HG02981 (cell line): ENCODE data around the gene ERFE.

Source experiments
- ATAC-seq: cut with Tn5 transposase; IDR thresholded peaks from one replicate; pipeline ENCODE4 v1.9.1; 2021; ENCODE audit warnings: mild to moderate bottlenecking, moderate library complexity; ENCODE audit not compliant: unreplicated experiment

ERFE gene

DNA sequence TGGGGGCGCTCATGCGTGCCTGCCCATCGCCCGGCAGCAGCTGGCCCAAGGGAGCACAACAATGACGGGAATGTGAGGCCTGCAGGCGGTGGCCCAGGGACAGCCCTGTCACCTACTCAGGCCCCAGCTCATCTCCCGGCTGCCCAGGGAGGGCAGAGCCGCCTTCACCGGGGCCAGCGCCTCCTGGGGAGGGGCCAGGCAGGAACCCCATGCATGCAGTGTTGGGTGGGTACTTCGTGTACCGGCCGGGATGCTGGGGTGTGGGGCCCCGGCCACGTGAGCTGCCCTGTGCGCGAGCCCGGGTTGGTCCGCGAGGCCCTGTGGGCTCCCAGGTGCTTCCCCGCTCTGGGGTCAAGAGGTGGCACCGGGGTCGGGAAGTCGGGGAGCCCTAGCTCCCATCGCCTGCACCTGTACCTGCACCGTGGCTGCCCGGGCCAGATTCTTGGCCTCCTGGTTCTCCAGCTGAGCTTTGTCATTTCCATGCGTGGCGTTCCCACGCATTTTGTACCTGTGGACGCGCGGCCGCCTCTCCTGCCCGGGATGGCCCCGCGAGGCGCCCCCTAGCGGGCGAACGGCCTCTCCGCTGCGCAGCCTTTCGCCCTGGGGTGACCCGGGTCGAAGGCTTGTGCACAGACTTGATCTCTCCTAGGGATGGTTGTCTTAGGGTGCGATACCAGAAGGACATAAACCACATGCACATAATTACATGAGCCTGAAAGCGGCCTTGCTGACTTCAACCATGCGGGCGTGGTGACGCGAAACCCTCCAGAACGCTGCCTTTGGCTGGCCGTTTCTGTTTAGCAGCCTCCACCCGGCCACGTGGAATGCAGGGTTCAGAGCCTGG lies 19.4 kb upstream of the ERFE start:
- no peak for ATAC-seq

DNA sequence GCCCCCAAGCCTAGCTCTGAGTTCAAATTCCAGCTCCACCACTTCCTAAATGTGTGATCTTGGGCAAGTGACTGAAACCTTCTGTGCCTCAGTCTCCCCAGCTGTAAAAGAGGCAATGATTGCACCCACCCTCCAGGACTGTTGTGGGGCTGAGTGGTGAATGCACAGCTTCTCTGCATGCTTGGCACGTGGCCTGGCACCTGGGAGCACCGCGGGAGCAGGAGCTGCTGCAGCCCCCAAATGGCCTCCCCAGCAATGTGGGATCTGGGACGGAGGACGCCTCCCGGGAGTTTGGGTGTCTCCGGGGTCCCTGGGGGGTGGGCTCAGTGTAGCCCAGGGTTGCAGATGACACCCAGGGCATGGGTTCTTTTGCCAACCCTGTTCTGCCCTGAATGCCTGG lies 18.7 kb upstream of the ERFE start:
- ATAC-seq, result no peak

DNA sequence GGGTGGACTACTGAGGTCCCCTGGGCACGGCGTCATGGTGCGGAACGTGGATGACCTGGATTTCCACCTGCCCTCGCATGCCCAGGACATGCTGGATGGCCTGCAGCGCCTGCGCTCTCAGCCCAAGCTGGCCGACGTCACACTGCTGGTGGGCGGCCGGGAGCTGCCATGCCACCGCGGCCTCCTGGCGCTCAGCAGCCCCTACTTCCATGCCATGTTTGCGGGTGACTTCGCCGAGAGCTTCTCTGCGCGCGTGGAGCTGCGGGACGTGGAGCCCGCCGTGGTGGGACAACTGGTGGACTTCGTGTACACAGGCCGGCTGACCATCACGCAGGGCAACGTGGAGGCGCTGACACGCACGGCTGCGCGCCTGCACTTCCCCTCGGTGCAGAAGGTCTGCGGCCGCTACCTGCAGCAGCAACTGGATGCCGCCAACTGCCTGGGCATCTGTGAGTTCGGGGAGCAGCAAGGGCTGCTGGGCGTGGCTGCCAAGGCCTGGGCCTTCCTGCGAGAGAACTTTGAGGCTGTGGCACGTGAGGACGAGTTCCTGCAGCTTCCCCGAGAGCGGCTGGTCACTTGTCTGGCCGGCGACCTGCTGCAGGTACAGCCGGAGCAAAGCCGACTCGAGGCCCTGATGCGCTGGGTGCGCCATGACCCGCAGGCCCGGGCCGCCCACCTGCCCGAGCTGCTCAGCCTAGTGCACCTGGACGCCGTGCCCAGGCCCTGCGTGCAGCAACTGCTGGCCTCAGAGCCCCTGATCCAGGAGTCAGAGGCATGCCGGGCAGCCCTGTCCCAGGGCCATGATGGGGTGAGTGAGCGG lies 17.8 kb upstream of the ERFE start:
- ATAC-seq, result no peak

DNA sequence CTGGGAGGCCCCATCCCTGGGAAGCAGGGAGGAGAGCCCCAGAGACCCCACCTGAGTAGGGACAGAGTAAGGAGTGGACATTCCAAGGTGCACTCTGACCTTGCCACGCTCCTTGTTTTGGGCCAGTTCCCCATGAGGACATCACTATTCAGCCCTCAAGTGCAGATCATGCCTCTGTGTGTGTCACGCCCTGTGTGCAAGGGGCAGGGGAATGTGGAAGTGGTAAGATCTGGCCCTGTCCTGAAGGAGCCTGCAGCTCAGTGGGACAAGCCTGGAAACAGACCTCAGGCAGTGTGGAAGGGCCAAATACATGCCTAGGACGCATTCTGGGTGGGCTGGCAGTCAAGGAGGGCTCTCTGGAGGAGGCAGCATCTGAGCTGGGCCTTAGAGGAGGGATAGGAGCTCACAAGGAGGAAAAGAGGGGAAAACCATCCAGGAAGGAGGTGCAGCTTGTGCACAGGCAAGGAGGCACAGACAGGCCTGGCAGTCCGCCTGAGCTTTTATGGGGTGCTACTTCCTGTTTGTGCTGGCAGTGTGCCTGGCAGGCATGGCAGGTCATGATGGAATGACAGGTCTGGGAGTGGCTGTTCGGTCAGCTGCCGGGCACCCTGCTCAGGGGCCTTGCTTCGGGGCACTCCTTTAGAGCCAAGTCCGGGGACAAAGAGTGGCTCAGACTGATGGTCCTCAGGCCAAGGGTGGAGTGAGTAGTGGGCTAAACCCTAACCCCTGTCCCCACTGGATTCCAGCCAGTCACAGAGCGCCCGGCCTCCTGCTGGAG lies 17.0 kb upstream of the ERFE start:
- ATAC-seq, result no peak

DNA sequence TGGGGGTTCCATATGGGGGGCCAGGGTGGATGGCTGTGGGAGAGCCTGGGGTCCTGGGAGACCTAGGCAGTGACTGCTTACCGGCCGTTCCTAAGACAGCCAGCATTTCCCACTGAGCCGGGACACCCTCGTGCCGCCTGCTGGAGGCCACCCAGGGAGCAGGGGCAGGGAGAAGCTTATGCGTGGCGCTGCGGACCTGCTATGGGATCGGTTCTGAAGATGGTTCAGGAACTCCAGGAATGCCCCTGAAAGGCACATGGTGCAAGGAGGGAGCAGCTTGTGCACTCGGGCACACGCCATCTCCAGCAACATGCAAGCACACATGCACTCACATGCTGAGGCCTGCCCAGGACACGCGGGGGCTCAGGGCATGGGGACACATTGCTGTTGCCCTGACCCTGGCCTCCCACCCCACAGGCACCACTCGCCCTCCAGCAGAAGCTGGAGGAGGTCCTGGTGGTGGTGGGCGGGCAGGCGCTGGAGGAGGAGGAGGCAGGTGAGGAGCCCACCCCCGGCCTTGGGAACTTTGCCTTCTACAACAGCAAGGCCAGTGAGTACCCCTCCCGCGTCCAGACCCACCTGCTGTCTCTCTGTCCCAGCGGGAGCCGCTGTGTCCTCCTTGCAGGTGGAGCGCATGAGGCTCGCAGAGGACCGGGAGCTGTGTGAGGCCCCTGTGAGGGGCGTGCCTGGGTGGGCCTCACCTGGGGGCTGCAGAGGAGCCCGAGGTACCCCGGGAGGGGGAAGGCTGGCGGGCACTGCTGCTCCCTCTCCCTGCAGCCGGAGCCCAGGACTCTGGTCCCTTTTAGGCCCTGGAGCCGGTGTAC lies 16.2 kb upstream of the ERFE start:
- no peak for ATAC-seq

DNA sequence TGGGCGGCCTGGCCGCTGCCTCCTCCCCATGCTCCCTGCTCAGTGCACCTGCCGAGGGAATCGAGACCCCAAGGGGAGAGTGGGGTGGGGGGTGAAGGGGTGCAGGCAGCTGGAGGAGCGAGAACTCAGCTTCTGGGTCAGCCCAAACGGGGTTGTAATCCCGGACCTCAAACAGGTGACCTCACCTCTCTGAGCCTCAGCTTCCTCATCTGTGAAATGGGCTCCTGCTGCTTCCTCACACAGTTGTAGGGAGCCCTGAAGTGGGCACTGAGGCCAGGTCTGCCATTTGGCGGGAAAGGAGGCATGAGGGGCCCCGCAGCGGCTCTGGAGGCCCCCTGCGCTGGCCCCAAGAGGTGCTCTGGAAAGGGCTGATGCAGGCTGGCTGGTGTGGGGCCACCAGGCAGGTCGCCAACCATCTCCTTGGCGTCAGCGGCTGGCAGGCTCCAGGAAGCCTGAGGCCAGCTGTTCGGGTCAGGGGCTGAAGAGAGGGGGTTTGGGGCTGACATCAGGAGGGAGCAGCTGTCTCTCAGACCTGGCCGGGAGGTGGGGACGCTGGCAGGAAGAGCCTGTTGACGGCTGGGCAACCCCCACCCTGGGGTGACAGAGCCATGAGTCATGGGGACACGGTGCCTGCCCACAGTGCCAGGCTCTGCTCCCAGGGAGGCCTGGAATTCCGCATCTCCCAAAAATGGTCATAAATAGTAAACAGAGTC lies 15.4 kb upstream of the ERFE start:
- ATAC-seq, result no peak

DNA sequence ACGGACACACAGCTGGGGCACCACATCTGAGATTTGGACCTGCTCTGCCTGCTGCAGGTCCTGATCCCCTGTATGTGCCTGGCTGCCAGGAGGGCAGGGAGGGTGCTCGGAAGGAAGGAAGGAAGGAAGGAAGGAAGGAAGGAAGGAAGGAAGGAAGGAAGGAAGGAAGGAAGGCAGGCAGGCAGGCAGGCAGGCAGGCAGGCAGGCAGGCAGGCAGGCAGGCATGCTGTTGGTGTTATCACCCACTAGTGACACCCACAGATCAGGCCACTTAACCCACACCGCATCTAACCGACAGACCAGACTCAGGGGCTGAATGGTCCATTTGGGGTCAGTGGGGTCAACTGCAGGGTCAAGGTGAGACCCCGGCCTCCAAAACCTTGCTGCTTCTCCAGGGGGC lies 14.5 kb upstream of the ERFE start:
- no peak for ATAC-seq

DNA sequence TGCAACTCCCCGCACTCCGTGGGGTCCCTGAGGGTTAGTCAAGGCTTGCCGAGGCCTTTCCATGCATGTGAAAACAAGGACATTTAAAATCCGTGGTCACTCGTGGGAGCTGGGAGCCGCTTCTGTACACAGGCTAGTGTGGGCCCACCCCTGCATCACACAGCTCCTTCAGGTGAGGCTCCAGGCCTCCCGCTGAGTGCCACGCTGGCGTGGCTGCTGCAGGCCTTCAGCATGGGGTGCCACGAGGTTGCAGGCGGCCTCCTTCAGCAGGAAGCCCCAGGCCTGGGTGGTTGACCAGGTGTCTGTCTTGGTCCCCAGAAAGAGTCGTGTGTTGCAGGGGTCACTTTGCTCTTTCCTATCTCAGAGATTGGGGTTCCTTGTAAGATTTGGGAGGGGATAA lies 13.7 kb upstream of the ERFE start:
- ATAC-seq, result no peak

DNA sequence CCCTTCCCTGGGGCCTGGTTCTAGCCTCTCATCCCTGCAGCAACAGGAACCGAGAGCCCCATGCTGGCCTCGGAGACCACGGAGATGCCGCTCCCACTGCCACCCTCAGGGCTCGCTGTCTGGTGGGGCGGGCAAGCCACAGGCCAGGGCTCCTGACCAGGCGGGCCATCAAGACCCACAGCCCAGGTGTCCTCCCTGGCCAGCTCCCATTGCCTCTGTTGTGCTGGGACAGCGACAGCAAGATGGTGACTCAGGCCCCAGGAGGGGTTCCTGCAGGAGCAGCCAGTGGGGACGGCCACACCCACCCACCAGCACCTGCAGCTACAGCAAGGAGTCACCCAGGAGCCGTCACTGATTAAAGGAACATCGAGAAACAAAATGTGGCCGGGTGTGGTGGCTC lies 12.9 kb upstream of the ERFE start:
- no peak for ATAC-seq

DNA sequence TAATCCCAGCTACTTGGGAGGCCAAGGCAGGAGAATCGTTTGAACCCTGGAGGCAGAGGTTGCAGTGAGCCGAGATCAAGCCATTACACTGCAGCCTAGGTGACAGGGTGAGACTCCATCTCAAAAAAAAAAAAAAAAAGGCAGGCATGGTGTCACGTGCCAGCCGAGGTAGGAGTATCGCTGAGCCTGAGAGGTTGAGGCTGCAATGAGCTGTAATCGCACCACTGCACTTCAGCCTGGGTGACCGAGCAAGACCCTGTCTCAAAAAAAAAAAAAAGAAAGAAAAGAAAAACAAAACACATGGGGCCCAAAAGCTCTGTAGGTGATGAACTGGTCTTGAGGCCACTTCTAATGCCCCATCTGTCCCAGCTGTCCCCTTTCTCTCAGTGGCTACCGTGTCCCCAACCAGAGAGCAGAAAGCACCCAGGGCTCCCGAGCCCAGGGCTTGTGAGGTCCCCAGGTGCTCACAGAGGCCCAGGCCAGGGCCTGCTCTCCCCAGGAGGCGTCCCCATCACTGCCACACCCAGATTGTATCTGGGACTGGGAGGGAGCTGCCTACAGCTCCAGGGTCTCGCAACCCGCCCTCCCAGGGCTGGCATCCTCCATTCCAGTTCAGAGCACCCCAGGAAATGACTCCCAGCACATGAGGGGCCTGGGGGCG lies 11.8 kb upstream of the ERFE start:
- ATAC-seq, result no peak

DNA sequence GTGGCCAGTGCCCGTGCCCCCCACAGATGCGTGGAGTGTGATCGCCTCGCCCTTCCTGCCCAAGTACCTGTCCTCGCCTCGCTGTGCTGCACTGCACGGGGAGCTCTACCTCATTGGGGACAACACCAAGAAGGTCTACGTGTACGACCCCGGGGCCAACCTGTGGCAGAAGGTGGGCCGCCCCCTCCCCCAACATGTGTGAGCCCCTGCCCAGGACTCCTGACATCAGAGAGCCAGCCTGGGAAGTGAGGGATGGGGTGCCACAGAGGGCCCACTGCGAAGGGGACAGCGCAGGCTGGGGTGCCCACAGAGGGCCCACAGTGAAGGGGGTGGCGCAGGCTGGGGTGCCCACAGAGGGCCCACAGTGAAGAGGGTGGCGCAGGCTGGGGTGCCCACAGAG lies 9.8 kb upstream of the ERFE start:
- ATAC-seq, result no peak

DNA sequence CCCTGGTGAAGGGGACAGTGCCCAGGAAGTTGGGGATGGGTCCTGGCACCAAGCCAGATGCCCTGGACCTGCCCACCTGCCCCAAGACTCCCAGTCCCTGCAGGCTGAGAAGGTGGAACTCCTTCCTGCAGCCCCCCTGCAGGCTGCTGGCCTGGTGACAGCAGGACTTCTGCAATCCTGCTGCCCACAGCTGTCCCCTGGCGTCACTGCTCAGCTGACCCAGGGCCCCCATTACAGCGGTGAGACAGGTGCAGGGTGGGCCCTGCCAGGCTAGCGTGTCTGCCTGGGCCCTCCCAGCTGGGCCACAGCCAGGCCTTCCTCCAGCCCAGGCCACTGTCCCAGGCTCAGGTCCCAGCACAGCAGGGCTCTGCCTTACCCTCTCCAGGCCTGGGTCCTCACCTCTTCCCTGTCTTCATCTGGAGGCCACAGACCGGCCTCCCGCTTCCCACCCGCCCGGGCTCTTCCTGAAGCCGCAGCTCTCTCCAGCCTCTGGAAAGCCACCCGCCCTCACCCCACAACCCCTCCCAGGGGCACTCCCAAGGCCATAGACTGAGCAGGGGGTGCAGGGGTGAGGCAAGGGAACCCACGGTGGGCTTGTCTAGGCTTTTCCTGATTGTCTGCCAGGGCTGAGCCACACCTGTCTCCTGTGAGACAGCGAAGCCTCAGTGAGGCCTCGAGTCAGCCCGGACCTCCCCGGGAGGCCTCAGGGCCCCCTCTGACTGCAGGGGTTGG lies 8.8 kb upstream of the ERFE start:
- no peak for ATAC-seq

DNA sequence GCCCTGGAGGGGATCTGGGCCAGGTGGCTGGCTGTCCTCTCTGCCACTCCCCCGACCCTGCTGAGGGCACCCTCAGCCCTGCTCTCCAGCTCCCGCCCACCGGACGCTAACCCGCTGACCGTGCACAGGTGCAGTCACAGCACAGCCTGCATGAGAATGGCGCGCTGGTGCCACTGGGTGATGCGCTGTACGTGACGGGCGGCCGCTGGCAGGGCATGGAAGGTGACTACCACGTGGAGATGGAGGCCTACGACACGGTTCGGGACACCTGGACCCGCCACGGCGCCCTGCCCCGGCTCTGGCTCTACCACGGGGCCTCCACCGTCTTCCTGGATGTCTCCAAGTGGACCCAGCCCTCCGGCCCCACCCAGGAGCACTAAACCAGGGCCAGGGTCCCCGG lies 8.1 kb upstream of the ERFE start:
- no peak for ATAC-seq

DNA sequence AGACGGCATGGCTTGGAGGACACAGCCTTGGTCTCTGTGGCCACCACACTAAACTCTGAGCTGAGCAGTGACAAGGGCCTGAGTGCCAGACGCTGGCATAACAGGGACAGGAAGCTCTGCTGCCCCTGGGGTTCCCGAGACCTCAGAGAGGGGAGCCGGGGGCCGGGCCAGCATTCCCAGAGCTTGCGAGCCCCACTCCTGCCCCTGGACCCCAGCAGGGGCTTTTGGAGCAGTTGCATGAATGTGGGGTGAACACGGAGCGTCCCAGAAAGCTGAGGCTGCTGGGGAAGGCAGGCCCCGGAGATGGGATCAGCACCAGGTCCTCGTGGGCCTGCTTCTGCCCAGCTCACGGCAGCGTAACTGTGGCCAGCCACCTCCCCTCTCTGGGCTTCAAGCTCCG lies 7.6 kb upstream of the ERFE start:
- no peak for ATAC-seq

DNA sequence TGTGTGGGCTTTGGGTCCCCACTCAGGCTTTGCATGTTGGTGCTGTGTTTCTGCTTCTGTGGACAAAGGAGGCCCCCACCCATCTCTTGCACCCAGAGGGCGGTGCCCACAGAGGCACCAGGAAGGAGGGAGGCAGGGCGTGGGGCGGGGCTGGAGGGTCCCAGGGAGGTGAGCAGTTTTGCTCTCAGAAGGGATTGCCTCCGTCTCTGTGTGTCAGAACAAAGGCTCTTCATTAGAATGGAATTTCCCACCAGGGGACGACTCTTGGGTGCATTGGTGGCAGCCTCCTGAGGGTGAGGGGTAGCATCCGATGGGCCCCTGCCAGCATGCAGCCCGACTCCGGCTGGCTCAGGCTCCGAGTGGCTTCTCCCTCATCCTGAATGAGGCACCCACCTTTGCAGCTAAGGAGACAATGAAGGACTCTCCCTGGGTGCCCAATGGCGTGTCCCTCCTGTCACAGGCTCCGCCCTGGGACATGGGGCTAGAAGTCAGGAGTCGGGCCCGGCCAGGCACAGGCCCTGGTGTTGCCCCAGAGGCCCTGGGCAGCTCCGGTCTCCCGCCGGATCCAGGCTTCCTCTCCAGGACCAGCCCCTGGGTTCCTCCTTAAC lies 7.0 kb upstream of the ERFE start:
- ATAC-seq, result no peak

DNA sequence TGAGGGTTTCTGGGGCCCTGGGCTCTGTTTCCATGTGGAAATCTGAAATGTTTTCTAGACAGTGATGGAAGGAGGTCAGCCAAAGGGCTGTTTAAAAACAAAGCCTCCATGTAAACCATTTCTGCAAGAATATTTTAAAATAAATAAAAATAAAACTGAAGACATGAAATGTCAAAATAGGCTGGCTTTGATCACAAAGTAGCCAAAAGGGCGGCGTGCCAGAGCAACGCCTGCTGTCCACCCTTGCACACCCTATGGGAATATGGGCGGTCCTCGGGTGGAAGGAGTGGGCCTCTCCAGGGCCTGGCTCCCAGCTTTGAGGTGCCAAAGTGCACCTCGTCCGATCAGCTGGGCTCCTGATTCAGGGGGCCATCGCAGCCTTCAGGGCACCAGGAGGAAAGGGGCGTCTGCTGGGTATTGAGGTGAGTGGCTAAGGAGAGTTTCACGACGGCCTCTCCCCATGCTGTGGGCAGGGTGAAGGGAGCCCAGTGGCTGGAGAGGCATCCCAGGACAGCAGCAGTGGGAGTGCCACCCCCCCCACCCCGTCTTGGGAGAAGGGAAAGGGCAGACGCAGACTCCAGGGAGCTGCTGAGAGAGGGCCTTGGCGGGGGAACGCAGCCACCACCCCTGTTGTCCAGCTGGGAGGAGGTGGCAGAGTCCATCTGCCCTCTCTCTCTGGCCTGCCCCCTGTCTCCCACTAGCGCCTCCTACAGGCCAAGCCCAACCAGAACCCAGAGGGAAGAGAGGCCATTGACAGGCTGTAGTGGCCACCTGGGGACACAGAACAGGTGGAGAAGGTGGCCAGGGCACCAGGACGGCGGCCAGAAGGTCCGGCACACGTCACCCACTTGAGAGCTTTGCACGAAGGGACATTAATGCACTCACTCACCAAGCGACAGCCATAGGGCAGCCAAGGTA lies 5.7 kb upstream of the ERFE start:
- ATAC-seq, result no peak

DNA sequence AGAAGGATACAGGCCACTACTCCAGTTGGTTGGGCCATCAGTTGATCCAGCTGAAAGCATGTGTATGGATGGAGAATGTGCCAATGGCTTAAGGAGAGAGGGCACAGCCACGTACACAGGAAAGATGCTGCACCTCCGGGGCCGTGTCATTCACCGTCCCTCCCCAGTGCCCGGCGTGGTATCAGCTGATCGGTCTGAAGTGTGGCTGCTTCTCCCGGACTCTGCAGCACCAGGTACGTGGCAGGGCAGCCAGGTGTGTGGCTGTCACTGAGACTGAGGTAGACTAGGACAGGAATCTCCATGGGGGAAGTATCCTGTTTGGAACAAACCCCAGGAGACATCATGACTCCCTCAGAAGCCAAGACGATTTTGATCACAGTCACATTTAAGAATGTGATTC lies 4.2 kb upstream of the ERFE start:
- no peak for ATAC-seq
